ENCODE measurements around the gene PGM2L1.
"Not testable (repeated sequence)": the region's sequence is repeated elsewhere in the genome, so short reads cannot be mapped to it uniquely, and the experiment has no call there.

Gene PGM2L1

DNA sequence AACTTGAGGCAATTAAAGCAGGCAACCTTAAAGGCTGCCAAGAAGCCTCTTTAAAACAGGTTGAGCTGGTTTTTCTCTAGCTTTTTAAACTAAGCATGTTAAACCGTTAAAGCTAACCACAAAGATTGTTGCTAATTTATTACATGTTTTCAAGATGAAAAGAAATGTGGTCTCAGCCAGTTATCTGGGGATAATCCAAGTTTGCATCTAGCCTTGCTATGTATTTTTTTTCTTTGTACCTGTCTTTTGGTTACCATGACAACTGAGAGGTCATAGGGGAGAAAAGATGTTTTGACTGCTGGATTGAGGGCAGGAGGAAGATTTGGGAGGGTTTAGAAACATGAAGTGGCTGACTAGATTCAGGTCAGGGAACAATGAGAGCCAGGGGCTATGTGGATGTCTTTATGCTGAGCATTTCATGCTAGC is 19.2 kb upstream of the PGM2L1 start:
- H3K4me3 Mint-ChIP-seq, result peak overlapping the region; percentile 27
- no peaks in the 10 kb centered on the region for H3K9me3 Mint-ChIP-seq
- H3K36me3 Mint-ChIP-seq (ENCODE audit: low read depth), result no peaks in the 10 kb centered on the region
- no peaks in the 10 kb centered on the region for H3K27me3 Mint-ChIP-seq
- peak overlapping the region; percentile 79 for H3K27ac Mint-ChIP-seq
- H3K4me1 Mint-ChIP-seq (ENCODE audit: low read depth), result peaks cover 36% of the 10 kb centered on the region

DNA sequence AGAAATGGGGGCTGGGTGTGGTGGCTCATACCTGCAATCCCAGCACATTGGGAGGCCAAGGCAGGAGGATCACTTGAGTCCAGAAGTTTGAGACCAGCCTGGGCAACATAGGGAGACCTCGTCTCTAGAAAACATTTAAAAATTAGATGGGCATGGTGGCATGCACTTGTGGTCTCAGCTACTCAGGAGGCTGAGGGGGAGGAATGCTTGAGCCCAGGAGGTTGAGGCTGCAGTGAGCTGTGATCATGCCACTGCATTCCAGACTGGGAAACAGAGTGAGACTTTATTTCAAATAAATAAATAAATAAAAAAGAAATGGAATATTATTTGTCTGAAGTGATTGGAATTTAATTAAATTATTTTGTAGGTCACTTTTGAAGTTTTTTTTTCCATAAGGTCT is 18.7 kb upstream of the PGM2L1 start:
- not testable (repeated sequence) for H3K36me3 Mint-ChIP-seq (ENCODE audit: low read depth); H3K27me3 Mint-ChIP-seq; H3K9me3 Mint-ChIP-seq; H3K4me3 Mint-ChIP-seq
- peaks cover 36% of the 10 kb centered on the region for H3K4me1 Mint-ChIP-seq (ENCODE audit: low read depth)
- peak overlapping the region; percentile 72 for H3K27ac Mint-ChIP-seq

DNA sequence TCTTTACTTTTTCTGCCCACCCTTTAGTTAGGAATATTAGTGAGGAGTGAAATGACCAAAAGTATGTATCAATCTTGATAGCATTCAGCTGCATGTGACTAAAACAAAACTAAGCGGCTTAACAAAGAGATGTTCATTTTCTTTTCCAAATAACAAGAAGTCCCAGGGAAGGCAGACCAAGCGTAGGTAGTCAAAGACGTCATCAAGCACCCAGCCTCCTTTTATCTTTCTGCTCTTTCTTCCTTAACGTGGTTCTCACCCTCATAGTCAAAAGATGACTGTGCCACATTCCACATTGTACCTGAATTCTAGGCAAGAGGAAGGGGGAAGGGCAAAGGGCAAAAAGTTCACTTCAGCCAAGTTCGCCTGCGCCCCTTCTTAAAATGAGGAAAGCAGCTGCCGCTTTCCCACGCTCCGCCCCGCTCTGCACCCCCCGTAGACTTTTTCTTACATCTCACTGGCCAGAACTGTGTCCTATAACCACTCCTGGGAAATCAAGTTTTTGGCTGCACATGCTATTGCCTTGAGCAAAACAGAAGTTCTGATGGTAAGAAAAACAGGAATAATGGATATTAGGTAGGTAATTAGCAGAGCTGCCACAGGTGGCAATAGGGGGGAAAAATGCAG is 14.6 kb upstream of the PGM2L1 start:
- no peaks in the 10 kb centered on the region for H3K36me3 Mint-ChIP-seq (ENCODE audit: low read depth)
- no peak overlapping the region for H3K27ac Mint-ChIP-seq
- H3K27me3 Mint-ChIP-seq, result peaks cover 11% of the 10 kb centered on the region
- no peak overlapping the region for H3K4me3 Mint-ChIP-seq
- H3K4me1 Mint-ChIP-seq (ENCODE audit: low read depth), result peaks cover 18% of the 10 kb centered on the region
- H3K9me3 Mint-ChIP-seq, result no peaks in the 10 kb centered on the region

DNA sequence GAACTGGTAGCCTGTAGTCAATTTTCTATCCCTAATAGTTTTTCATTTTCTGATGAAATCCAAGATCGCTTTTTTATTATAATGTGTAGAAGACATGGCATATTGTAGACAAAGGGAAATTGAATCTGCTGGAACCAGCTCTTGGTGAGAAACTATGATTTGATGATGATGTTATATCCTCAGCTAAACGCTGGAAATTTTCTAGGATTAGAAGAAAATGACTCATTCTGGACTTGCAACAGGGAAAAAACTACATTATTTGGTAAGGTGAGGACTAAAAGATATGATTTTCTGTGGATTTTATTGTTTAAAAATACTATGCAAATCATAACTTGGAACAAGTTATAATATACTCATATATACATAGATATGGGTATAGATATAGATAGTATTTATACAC is 14.1 kb upstream of the PGM2L1 start:
- Mint-ChIP-seq H3K36me3 (ENCODE audit: low read depth) (no peaks in the 10 kb centered on the region), H3K27me3 (peaks cover 11% of the 10 kb centered on the region), H3K4me3 (no peak overlapping the region), H3K9me3 (no peaks in the 10 kb centered on the region), H3K4me1 (ENCODE audit: low read depth) (peaks cover 13% of the 10 kb centered on the region), H3K27ac (no peak overlapping the region)

DNA sequence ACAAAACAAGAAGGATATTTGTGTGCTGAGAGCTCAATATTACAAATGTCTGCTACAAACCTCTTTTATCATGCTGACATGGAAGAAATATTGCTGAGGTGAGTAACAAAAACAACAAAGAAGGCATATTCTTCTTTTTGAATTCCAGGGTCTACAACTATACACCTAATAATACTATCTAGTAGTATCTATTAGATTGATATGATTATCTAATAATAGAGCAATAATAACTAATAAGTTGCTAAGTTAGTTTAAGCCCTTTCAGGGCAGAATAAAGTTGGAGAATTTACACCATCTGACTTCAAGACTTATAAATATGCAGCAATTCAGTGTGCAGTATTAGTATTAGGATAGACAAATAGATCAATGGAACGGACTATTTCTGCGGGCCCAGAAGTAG is 11.4 kb upstream of the PGM2L1 start:
- H3K9me3 Mint-ChIP-seq, result no peaks in the 10 kb centered on the region
- H3K36me3 Mint-ChIP-seq (ENCODE audit: low read depth), result no peaks in the 10 kb centered on the region
- H3K27me3 Mint-ChIP-seq, result peaks cover 11% of the 10 kb centered on the region
- no peak overlapping the region for H3K4me3 Mint-ChIP-seq
- H3K4me1 Mint-ChIP-seq (ENCODE audit: low read depth), result peaks cover 5% of the 10 kb centered on the region
- H3K27ac Mint-ChIP-seq, result no peak overlapping the region

DNA sequence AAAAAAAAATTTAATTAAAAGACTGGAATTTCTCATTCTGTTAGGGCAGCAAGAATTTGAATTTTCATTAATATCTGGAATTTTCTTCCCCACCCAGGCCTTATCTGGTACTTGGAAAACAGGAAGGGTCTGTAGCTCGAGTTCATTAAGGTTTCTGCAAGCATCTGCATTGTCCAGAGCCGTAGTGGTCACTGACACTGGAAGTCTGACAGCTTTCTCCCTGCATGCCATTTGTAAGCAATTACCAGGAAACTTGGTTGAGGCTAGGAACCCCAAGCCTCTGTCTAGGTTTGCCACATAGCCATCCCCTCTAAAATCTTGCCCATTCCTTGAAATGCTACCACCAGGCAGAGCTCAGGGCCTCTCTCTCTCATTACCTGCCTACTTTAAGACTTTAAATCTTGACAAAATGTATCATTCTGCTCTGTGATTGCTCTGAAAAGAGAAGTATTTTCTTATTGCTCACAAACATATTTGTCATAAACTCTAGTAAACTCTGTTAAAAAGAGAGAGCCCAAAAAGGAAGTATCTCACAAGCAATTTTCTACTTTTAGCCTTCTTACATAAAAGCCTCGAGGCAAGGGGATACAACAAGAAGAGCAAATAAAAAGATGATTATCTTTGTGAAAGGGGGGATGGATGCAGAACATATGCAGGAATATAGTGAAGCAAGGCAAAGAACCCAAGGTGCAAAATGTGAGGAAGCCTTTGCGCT is 5.5 kb upstream of the PGM2L1 start:
- Mint-ChIP-seq H3K4me3 (no peak overlapping the region), H3K27me3 (no peaks in the 10 kb centered on the region), H3K9me3 (no peaks in the 10 kb centered on the region), H3K4me1 (ENCODE audit: low read depth) (peaks cover 18% of the 10 kb centered on the region), H3K27ac (peak overlapping the region; percentile 28), H3K36me3 (ENCODE audit: low read depth) (no peaks in the 10 kb centered on the region)

DNA sequence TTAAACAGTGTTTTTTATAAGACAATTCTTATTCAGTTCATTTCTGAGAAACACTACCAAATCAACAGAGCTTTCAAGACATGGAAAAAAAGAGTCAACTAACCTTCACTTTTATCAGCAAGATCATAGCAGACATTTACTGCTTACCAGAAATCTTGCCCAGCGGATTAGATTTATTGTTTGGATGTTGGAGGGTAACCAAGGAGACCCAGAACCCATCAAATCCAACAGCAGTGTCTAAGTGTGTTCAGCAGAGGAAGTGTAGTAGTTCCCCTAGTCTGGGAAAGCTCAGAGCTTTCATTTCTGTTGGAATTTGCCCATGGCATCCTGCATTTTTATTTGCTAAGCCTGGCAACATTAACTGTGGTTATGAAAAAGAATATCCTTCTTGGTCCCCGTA is 2.4 kb upstream of the PGM2L1 start:
- H3K27ac Mint-ChIP-seq, result peak overlapping the region; percentile 57
- no peak overlapping the region for H3K4me3 Mint-ChIP-seq
- H3K4me1 Mint-ChIP-seq (ENCODE audit: low read depth), result peaks cover 28% of the 10 kb centered on the region
- H3K36me3 Mint-ChIP-seq (ENCODE audit: low read depth), result no peaks in the 10 kb centered on the region
- no peaks in the 10 kb centered on the region for H3K9me3 Mint-ChIP-seq
- H3K27me3 Mint-ChIP-seq, result no peaks in the 10 kb centered on the region

DNA sequence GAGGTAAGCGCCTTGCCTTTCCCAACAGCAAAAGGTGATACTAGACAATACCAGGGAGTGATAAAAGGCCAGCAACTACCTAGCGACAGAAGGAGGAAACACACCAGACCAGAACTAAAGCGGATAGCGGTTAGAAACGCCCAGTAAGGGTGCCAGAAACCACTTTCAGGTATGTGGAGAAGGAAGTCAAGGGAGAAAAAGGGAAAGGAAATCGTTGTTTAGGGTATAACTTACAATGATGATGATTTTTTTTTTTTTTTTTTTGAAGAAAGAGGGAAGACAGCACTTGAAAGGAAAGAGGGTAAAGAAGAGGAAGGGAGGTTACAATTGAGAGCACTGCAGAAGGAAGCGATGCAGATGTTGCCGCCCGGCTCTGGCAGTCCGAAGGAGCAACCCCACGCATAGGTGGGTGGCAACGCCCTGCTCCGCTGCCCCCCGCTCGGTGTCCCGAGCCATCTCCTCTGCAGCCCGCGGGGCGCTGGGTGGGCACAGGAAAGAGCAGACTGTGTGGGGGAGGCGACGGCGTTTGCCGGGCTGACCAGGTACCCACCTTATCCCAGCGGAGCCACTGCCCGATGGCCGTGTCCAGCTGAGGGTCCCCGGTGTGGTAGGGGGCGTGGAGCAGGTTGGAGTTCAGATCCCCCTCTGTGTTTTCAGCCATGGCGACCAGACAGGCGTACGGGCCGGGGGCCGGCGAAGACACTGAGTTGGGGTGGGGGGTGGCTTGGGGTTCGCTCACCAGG is 561 bp downstream of the PGM2L1 start:
- no peaks in the 10 kb centered on the region for H3K27me3 Mint-ChIP-seq
- peak overlapping the region; percentile 73 for H3K27ac Mint-ChIP-seq
- H3K36me3 Mint-ChIP-seq (ENCODE audit: low read depth), result no peaks in the 10 kb centered on the region
- no peaks in the 10 kb centered on the region for H3K9me3 Mint-ChIP-seq
- H3K4me3 Mint-ChIP-seq, result peak overlapping the region; percentile 98
- H3K4me1 Mint-ChIP-seq (ENCODE audit: low read depth), result peaks cover 35% of the 10 kb centered on the region

DNA sequence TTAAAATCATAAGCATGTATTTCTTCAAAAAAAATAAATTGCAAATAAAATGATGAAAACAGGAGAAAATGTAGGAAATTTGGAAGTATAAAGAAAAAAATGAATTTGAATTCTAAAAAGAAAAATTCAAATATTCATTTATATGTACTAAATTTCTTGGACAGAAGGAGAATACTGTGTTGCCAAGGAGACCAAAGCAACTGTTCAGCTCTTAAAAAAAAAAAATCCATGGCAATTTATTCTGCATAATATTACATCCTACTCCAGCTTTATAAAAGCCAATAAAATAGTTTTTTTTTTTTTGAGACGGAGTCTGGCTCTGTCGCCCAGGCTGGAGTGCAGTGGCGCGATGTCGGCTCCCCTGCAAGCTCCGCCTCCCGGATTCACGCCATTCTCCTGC is 6.0 kb downstream of the PGM2L1 start:
- H3K4me3 Mint-ChIP-seq, result no peak overlapping the region
- no peak overlapping the region for H3K27ac Mint-ChIP-seq
- H3K4me1 Mint-ChIP-seq (ENCODE audit: low read depth), result peaks cover 44% of the 10 kb centered on the region
- no peaks in the 10 kb centered on the region for H3K36me3 Mint-ChIP-seq (ENCODE audit: low read depth)
- H3K27me3 Mint-ChIP-seq, result no peaks in the 10 kb centered on the region
- no peaks in the 10 kb centered on the region for H3K9me3 Mint-ChIP-seq

DNA sequence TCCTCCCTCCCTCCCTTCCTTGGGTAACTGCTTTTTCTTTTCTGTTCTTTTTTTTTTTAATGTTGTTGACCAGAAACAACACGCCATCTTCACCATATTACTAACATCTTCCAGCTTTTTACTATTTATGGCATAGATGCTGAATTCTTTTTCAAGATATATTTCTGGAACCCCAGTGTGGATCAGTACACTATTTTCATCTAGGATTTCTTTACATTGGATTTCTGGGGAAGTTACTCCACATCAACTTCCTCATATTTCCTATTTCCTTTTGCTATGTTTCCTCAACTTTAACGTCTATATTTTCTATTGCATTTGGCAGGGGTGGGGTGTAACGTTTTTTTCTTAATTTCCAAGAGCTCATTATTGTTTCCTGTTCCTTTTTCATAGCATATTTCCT is 7.0 kb downstream of the PGM2L1 start:
- Mint-ChIP-seq H3K36me3 (ENCODE audit: low read depth) (no peaks in the 10 kb centered on the region), H3K4me1 (ENCODE audit: low read depth) (peaks cover 41% of the 10 kb centered on the region), H3K9me3 (no peaks in the 10 kb centered on the region), H3K27ac (peak overlapping the region; percentile 62), H3K4me3 (peak overlapping the region; percentile 18), H3K27me3 (no peaks in the 10 kb centered on the region)

DNA sequence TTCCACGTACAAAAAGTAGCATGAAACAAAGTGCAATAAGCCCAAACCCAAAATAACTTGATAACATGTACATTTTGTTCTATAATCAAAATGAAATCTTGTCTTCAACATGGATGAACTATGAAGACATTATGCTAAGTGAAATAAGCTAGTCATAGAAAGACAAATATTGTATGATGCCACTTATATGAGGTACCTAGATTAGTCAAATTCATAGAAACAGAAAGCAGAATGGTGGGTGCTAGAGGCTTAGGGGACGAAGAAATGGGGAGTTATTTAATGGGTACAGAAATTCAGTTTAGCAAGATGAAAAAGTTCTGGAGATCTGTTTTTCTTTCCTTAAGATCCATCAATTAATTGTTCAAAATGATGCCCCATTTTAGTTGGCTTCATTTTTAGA is 7.5 kb downstream of the PGM2L1 start:
- Mint-ChIP-seq H3K4me1 (ENCODE audit: low read depth) (peaks cover 41% of the 10 kb centered on the region), H3K4me3 (peak overlapping the region; percentile 18), H3K27me3 (no peaks in the 10 kb centered on the region), H3K9me3 (no peaks in the 10 kb centered on the region), H3K27ac (peak overlapping the region; percentile 62), H3K36me3 (ENCODE audit: low read depth) (no peaks in the 10 kb centered on the region)

DNA sequence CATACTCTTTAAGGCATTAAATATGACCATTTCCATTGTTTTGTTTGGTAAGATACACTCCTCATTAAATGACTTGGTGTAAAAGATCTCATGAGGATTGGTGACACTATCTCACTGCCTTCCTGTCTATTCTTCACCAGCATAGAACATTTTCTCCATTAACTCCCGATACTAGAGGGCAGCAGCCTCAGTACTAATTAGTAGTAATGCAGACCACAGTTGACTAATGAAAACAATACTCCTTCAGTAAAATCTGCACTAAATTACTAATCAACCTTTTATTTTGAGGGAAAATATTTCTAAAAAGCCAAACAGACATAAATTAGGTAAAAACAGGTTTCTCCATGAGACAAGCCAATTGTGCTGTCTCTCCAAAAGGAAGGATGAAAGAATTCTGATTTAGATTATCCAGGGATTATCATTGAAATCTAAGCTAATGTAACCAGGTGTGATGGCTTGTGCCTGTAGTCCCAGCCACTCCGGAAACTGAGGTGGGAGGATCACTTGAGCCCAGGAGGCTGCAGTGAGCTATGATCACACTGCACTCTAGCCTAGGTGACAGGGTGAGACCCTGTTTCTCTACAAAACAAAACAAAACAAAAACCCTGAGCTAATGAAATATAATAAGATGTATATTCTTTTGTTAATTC is 9.4 kb downstream of the PGM2L1 start:
- H3K27ac Mint-ChIP-seq, result peak overlapping the region; percentile 26
- no peak overlapping the region for H3K4me3 Mint-ChIP-seq
- no peaks in the 10 kb centered on the region for H3K27me3 Mint-ChIP-seq
- H3K4me1 Mint-ChIP-seq (ENCODE audit: low read depth), result peaks cover 39% of the 10 kb centered on the region
- H3K9me3 Mint-ChIP-seq, result no peaks in the 10 kb centered on the region
- H3K36me3 Mint-ChIP-seq (ENCODE audit: low read depth), result no peaks in the 10 kb centered on the region

DNA sequence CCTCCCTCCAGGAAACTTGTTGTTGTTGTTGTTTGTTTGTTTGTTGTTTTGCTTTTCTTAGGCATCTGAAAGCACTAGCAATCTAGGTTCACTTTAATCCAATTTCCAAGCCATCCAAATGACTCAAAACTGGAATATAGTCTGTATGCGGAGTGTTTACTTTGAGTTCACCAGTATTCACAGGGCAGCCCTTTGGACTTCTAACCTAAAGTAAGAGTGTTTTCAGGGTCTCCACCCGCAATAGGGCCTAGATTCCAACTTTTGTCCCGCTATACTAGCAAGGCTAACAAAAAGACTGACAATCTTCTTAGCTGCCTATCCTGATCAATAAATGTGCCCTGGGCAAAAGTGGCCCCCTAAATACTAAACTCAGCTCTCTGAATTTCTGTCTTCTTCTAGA is 13.6 kb downstream of the PGM2L1 start:
- H3K27me3 Mint-ChIP-seq, result no peaks in the 10 kb centered on the region
- peaks cover 15% of the 10 kb centered on the region for H3K4me1 Mint-ChIP-seq (ENCODE audit: low read depth)
- H3K36me3 Mint-ChIP-seq (ENCODE audit: low read depth), result no peaks in the 10 kb centered on the region
- H3K27ac Mint-ChIP-seq, result no peak overlapping the region
- no peaks in the 10 kb centered on the region for H3K9me3 Mint-ChIP-seq
- no peak overlapping the region for H3K4me3 Mint-ChIP-seq

DNA sequence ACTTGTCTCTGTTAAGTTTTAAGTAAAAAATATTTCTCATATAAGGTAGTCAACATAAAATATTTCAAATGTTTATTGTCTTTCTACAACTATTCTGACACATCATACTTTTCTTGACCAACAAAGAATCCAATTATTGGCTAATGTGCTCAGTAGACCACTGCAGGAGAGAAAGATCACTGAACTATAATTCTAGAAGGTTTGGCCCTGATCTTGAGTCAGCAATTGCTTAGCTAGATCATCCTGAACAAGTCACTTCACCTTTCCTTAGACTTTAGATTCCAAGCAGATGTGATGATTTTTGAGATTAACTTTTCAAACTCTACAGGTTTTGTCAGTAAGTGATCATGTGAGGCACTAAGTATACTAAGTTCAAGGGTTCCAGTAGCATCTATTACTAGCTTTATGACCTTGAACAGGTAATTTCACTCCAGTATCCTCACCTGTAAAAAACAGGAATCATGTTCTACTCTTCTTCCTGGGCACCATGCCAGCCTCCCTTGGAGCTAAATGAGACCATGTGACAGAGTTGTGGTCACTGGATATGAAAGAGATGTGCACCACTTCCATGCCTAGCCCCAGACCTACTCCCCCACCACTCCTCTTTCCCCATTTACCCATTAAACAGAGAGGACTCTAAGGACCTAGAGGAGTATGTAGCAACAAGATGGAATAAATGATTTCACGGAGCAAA is 17.3 kb downstream of the PGM2L1 start:
- Mint-ChIP-seq H3K4me3 (no peak overlapping the region), H3K27me3 (no peaks in the 10 kb centered on the region), H3K4me1 (ENCODE audit: low read depth) (no peaks in the 10 kb centered on the region), H3K27ac (no peak overlapping the region), H3K9me3 (no peaks in the 10 kb centered on the region), H3K36me3 (ENCODE audit: low read depth) (no peaks in the 10 kb centered on the region)

All from stimulated activated naive CD8-positive, alpha-beta T cell treated with anti-CD3 and anti-CD28 coated beads, Interleukin-15, Interleukin-2, amounts not matched to agents 100 ng/mL and 50 ng/mL, for 24 hours (primary cell).